CD14-positive monocyte (primary cell): Measurements from ENCODE around the gene FAM228A. TPM values are rescaled to one million over a fixed set of nuclear protein-coding genes. Genes with fewer than 3 reads are reported as not detected.

Source experiments
- DNase-seq, 3 donors: peaks; one replicate each; pipeline ENCODE4 v3.0.0-alpha.2; 2011 to 2022
- H2AFZ ChIP-seq: 2 replicates; pipeline ENCODE4 v1.6.0; 2012; ENCODE audit warnings: mild to moderate bottlenecking, low read depth, low read length, inconsistent platforms; ENCODE audit not compliant: insufficient read depth, poor library complexity, severe bottlenecking
- H3K27ac ChIP-seq, 2 donors: 1 replicate in 1 of 2; 2 replicates in 1 of 2; pipeline ENCODE4 v1.5.1; 2012 to 2013; ENCODE audit warnings: low read length in 2 of 2, control low read depth in 1 of 2, inconsistent platforms in 1 of 2, low read depth in 1 of 2, mild to moderate bottlenecking in 1 of 2
- H3K27me3 ChIP-seq, 2 donors: one replicate each; pipeline versions ENCODE4 v1.6.0 to v1.6.1; 2011 to 2013; ENCODE audit warnings: low read length in 2 of 2; ENCODE audit not compliant: control insufficient read depth in 2 of 2, insufficient read depth in 2 of 2
- H3K36me3 ChIP-seq, 2 donors: replicated peaks in 1 of 2; 1 replicate in 1 of 2; 2 replicates in 1 of 2; pipeline versions ENCODE4 v1.5.1 to v1.6.1; 2012 to 2013; ENCODE audit warnings: low read length in 2 of 2, control low read depth in 1 of 2, inconsistent platforms in 1 of 2, mild to moderate bottlenecking in 1 of 2; ENCODE audit not compliant: insufficient read depth in 2 of 2, control insufficient read depth in 1 of 2
- H3K4me1 ChIP-seq, 2 donors: 1 replicate in 1 of 2; 2 replicates in 1 of 2; pipeline versions ENCODE4 v1.5.1 to v1.6.1; 2012 to 2013; ENCODE audit warnings: low read length in 2 of 2, control low read depth in 1 of 2, inconsistent platforms in 1 of 2, mild to moderate bottlenecking in 1 of 2, moderate library complexity in 1 of 2; ENCODE audit not compliant: insufficient read depth in 2 of 2, control insufficient read depth in 1 of 2
- H3K4me2 ChIP-seq: replicated peaks from 2 replicates; pipeline ENCODE3; 2012; ENCODE audit warnings: low read length, moderate library complexity, mild to moderate bottlenecking; ENCODE audit not compliant: poor library complexity, severe bottlenecking; ENCODE audit errors: extremely low read depth
- H3K4me3 ChIP-seq, 3 experiments: fragments of 200-600 bp in 1 of 3; sonication (generic) in 1 of 3; replicated peaks in 1 of 3; 1 replicate in 2 of 3; 2 replicates in 1 of 3; pipeline ENCODE4 v1.5.1; 2011 to 2013; ENCODE audit warnings: low read length in 3 of 3, mild to moderate bottlenecking in 3 of 3, control low read depth in 2 of 3, low read depth in 2 of 3, inconsistent platforms in 1 of 3, moderate library complexity in 1 of 3
- H3K79me2 ChIP-seq: 2 replicates; pipeline ENCODE4 v1.6.0; 2012; ENCODE audit warnings: mild to moderate bottlenecking, control low read depth, inconsistent platforms, low read length, moderate library complexity; ENCODE audit not compliant: insufficient read depth
- H3K9ac ChIP-seq: 2 replicates; pipeline ENCODE4 v1.6.0; 2017; ENCODE audit warnings: low read length, mild to moderate bottlenecking; ENCODE audit not compliant: insufficient read depth, poor library complexity, severe bottlenecking
- H3K9me3 ChIP-seq, 2 donors: replicated peaks in 1 of 2; 1 replicate in 1 of 2; 2 replicates in 1 of 2; pipeline versions ENCODE4 v1.5.1 to v1.6.1; 2012 to 2013; ENCODE audit warnings: low read length in 2 of 2, control low read depth in 1 of 2; ENCODE audit not compliant: control insufficient read depth in 1 of 2, insufficient read depth in 1 of 2
- H4K20me1 ChIP-seq: 2 replicates; pipeline ENCODE4 v1.6.0; 2012; ENCODE audit warnings: mild to moderate bottlenecking, low read length, control low read depth, moderate library complexity; ENCODE audit not compliant: insufficient read depth
- H3K27ac Mint-ChIP-seq, 7 donors: one replicate each; pipeline ENCODE4 v1.8.0; 2020; ENCODE audit warnings: mild to moderate bottlenecking in 7 of 7, mixed read lengths in 7 of 7, moderate library complexity in 6 of 7, inconsistent platforms in 2 of 7
- H3K27me3 Mint-ChIP-seq, 3 donors: one replicate each; pipeline ENCODE4 v1.8.0; 2021 to 2022; ENCODE audit warnings: low read depth in 3 of 3, mild to moderate bottlenecking in 3 of 3, mixed read lengths in 3 of 3, moderate library complexity in 3 of 3, inconsistent platforms in 1 of 3
- H3K36me3 Mint-ChIP-seq, 2 donors: one replicate each; pipeline ENCODE4 v1.8.0; 2020; ENCODE audit warnings: mixed read lengths in 2 of 2, inconsistent platforms in 1 of 2, mild to moderate bottlenecking in 1 of 2
- H3K4me1 Mint-ChIP-seq: one replicate; pipeline ENCODE4 v1.8.0; 2020; ENCODE audit warnings: mild to moderate bottlenecking, mixed read lengths
- H3K4me3 Mint-ChIP-seq, 2 donors: one replicate each; pipeline ENCODE4 v1.8.0; 2020; ENCODE audit warnings: mild to moderate bottlenecking in 2 of 2, mixed read lengths in 2 of 2, moderate library complexity in 1 of 2
- H3K9me3 Mint-ChIP-seq, 7 donors: one replicate each; pipeline ENCODE4 v1.8.0; 2020 to 2022; ENCODE audit warnings: mixed read lengths in 7 of 7, mild to moderate bottlenecking in 6 of 7, moderate library complexity in 6 of 7, inconsistent platforms in 2 of 7
- CTCF ChIP-seq: fragments of 200-600 bp; IDR thresholded peaks from one replicate; pipeline ENCODE4 v1.8.0; 2022; ENCODE audit warnings: antibody characterized with exemption, mild to moderate bottlenecking
- WGBS: methylation state at CpG from one replicate; pipeline ENCODE4 v1.1.5; 2013; ENCODE audit warnings: missing lambda C conversion rate; ENCODE audit not compliant: insufficient coverage; 5-methylcytosine and 5-hydroxymethylcytosine counted together
- intact Hi-C, 2 donors: fragments of 100-400 bp; cut with micrococcal nuclease; formaldehyde crosslinking; loops; one replicate each; pipeline versions ENCODE4 v1.15.0 to v1.15.1; 2023
- polyA plus RNA-seq, 3 donors: library from polyadenylated mRNA; depleted of rRNA in 1 of 3; unstranded in 2 of 3; stranded (reverse) in 1 of 3; fragments of 300-500 nt in 2 of 3; fragments of >200 nt in 1 of 3; fragmentation: Illumina TruSeq in 2 of 3; gene quantifications; 1 replicate in 2 of 3; 2 replicates in 1 of 3; pipeline ENCODE4 v1.2.3, GENCODE V29; 2012 to 2021

FAM228A gene
- polyA plus RNA-seq, 3 donors: 0.09 to 0.17 TPM; not detected in 1

- no peak overlapping the region for H3K27ac ChIP-seq
- intact Hi-C loops: no loop called here
- peaks cover 66 to 84% of the 10 kb centered on the region in 2 donors for H3K36me3 Mint-ChIP-seq
- TF ChIP-seq CTCF: no peak
- no peak overlapping the region for H3K4me3 Mint-ChIP-seq
- no peak overlapping the region for H2AFZ ChIP-seq
- no peaks in the 10 kb centered on the region for H3K27me3 ChIP-seq
- H3K4me1 ChIP-seq: no peaks in the 10 kb centered on the region
- H3K27me3 Mint-ChIP-seq: no peaks in the 10 kb centered on the region
- H3K36me3 ChIP-seq: peaks cover 51 to 80% of the 10 kb centered on the region in 2 donors
- no peak overlapping the region for H3K4me3 ChIP-seq
- no peak overlapping the region for H3K4me2 ChIP-seq
- WGBS: 90% methylated on average over 2 of the region's 6 CpGs
- no peaks in the 10 kb centered on the region for H3K79me2 ChIP-seq
- H3K27ac Mint-ChIP-seq: no peak overlapping the region
- H3K9me3 Mint-ChIP-seq: no peaks in the 10 kb centered on the region
- no peaks in the 10 kb centered on the region for H4K20me1 ChIP-seq
- H3K4me1 Mint-ChIP-seq: no peaks in the 10 kb centered on the region
- H3K9me3 ChIP-seq: no peaks in the 10 kb centered on the region
- no peak for DNase-seq
- no peak overlapping the region for H3K9ac ChIP-seq
Measured at GRCh38 chr2:24221343-24222050, 46.6 kb downstream of the FAM228A start.

- H3K4me1 Mint-ChIP-seq: no peaks in the 10 kb centered on the region
- H3K9me3 Mint-ChIP-seq: no peaks in the 10 kb centered on the region
- Histone ChIP-seq H4K20me1 (no peaks in the 10 kb centered on the region), H3K79me2 (no peaks in the 10 kb centered on the region), H3K36me3 (peaks cover 47 to 82% of the 10 kb centered on the region in 2 donors), H2AFZ (no peak overlapping the region), H3K27ac (no peak overlapping the region), H3K4me3 (no peak overlapping the region), H3K4me2 (no peak overlapping the region), H3K4me1 (no peaks in the 10 kb centered on the region), H3K9me3 (no peaks in the 10 kb centered on the region), H3K27me3 (no peaks in the 10 kb centered on the region), H3K9ac (no peak overlapping the region)
- H3K4me3 Mint-ChIP-seq: no peak overlapping the region
- H3K27ac Mint-ChIP-seq: peak overlapping the region in 1 of 7 donors; percentile 26
- 83% methylated on average over 4 of the region's 6 CpGs for WGBS
- intact Hi-C loops: no loop called here
- TF ChIP-seq CTCF: no peak
- peaks cover 65 to 82% of the 10 kb centered on the region in 2 donors for H3K36me3 Mint-ChIP-seq
- H3K27me3 Mint-ChIP-seq: no peaks in the 10 kb centered on the region
- no peak for DNase-seq
Measured at GRCh38 chr2:24222946-24223345, 48.1 kb downstream of the FAM228A start.
